ENCODE measurements around the gene SCFD2. TPM values are rescaled to one million over a fixed set of nuclear protein-coding genes. Genes with fewer than 3 reads are reported as not detected.

Gene SCFD2
- total and polyA plus RNA-seq, 2 of the 8 experiments (the other 6 are each of a cell fraction or from before 2014, with no cell fraction given) = 6.2 to 10.2 TPM

DNA sequence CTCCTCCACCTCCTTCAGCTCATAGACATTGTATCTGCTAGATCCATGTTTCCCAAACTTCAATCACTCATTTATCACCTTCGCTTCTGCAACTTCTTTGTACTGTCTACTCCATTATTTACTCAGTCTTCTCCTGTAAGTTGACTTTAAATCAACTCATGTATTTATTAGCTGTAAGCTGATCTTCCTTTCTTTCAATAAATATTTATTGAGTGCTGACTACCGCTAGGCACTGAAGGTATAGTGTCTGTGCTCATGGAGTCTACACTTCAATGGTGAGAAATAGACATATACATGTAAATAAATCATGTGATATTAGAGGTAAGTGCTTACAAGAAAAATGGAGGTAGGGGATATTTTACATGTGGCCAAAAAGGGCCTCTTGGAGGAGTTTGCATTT lies 429.1 kb downstream of the SCFD2 start:
- Histone ChIP-seq H3K56ac (replicated peaks; ENCODE audit: insufficient read length, low read depth, low read length) (no peak overlapping the region), H4K8ac (ENCODE audit: extremely low read depth, insufficient read depth, low read length) (no peak overlapping the region), H3K23me2 (ENCODE audit: low read depth, low read length) (no peaks in the 10 kb centered on the region), H3K27ac (ENCODE audit: low read depth, low read length) (no peak overlapping the region), H2BK120ac (replicated peaks; ENCODE audit: low read depth, low read length) (no peak overlapping the region), H3K9ac (replicated peaks in 1 of 4; ENCODE audit: extremely low read depth in 1 of 4, low read depth in 3 of 4, low read length in 3 of 4) (no peak overlapping the region), H3K79me1 (ENCODE audit: low read depth, low read length) (no peaks in the 10 kb centered on the region), H3K79me2 (ENCODE audit: control insufficient read depth in 1 of 2, insufficient read depth in 2 of 2, low read length in 2 of 2) (no peaks in the 10 kb centered on the region), H3K23ac (ENCODE audit: insufficient read length) (no peak overlapping the region), H2BK12ac (ENCODE audit: low read depth, low read length) (no peak overlapping the region), H4K5ac (ENCODE audit: insufficient read length, low read depth, low read length) (no peak overlapping the region), H3K18ac (ENCODE audit: extremely low read depth, low read length) (no peak overlapping the region), H4K91ac (replicated peaks; ENCODE audit: insufficient read length, low read length) (no peak overlapping the region), H3K4me2 (ENCODE audit: insufficient read depth in 1 of 2, low read depth in 2 of 2, low read length in 2 of 2) (no peak overlapping the region), H2AFZ (ENCODE audit: low read length) (no peak overlapping the region), H3K14ac (ENCODE audit: insufficient read length) (no peak overlapping the region), H4K20me1 (replicated peaks in 1 of 2; ENCODE audit: control insufficient read depth in 1 of 2, insufficient read depth in 2 of 2, low read length in 2 of 2) (no peaks in the 10 kb centered on the region), H3K4me1 (replicated peaks in 1 of 4; ENCODE audit: control insufficient read depth in 3 of 4, insufficient read depth in 4 of 4, low read length in 3 of 4) (peaks cover 0 to 7% (median 1%) of the 10 kb centered on the region in 4 experiments; a peak in 1 of 7 replicates), H3K27me3 (replicated peaks in 1 of 4; ENCODE audit: control insufficient read depth in 3 of 4, extremely low read depth in 1 of 4, insufficient read depth in 3 of 4, low read length in 3 of 4) (no peaks in the 10 kb centered on the region), H3K36me3 (ENCODE audit: control insufficient read depth in 2 of 4, insufficient read depth in 4 of 4, low read length in 3 of 4) (no peaks in the 10 kb centered on the region), H3K4ac (replicated peaks; ENCODE audit: insufficient read length, low read depth, low read length) (no peak overlapping the region), H2BK15ac (ENCODE audit: low read length) (no peak overlapping the region), H3K4me3 (ENCODE audit: extremely low read depth in 1 of 4, insufficient read depth in 2 of 4, low read depth in 3 of 4, low read length in 4 of 4) (no peak overlapping the region), H3K9me3 (ENCODE audit: insufficient read depth in 2 of 2, low read depth in 1 of 2, low read length in 1 of 2) (no peaks in the 10 kb centered on the region), H2BK5ac (ENCODE audit: low read depth, low read length) (no peak overlapping the region), H2BK20ac (ENCODE audit: low read length) (no peak overlapping the region), H2AK5ac (ENCODE audit: low read depth, low read length) (no peak overlapping the region)
- no peak for TF ChIP-seq RNF2 (IDR thresholded peaks at IDR 0.05; ENCODE audit: borderline replicate concordance, low read depth, low read length, missing control alignments, poor library complexity, severe bottlenecking)
- no peak for TF ChIP-seq TEAD4 (IDR thresholded peaks at IDR 0.05; ENCODE audit: low read depth, low read length)
- no peak for FAIRE-seq
- no peak for DNase-seq (ENCODE audit: low read depth in 1 of 2, low spot score in 2 of 2)
- ChIA-PET POLR2A (ENCODE audit: partially characterized antibody) (no interaction called here), CTCF (ENCODE audit: partially characterized antibody) (interaction anchor here (1.4 kb wide), 1 partner anchor 22 kb away, joined by 6 read pairs; no protein-coding TSS in a partner anchor)
- WGBS, 2 experiments (ENCODE audit: extremely low coverage in 1 of 2, insufficient coverage in 1 of 2, insufficient read length in 1 of 2, insufficient replicate concordance in 2 of 2, low coverage in 1 of 2, low lambda C conversion rate in 2 of 2, missing lambda C conversion rate in 1 of 2) = 86% methylated on average over 2 of the region's 2 CpGs; no CpG with 5 or more reads in 1 of the 2 experiments

Data from H1 (cell line).